Testis (tissue), 3 donors: Measurements from ENCODE around the gene PPP2R2C. TPM values are rescaled to one million over a fixed set of nuclear protein-coding genes. Genes with fewer than 3 reads are reported as not detected.

Source experiments
- DNase-seq: peaks from one replicate; pipeline ENCODE4 v3.0.0-alpha.2; 2019
- H3K27ac ChIP-seq, 2 donors: fragments of 200-600 bp; sonication (generic); one replicate each; pipeline ENCODE4 v1.5.1; 2019
- H3K27me3 ChIP-seq: fragments of 200-600 bp; sonication (generic); one replicate; pipeline ENCODE4 v1.5.1; 2019
- H3K36me3 ChIP-seq: fragments of 200-600 bp; sonication (generic); one replicate; pipeline ENCODE4 v1.5.1; 2017; ENCODE audit warnings: low read depth; ENCODE audit errors: missing control alignments
- H3K4me1 ChIP-seq: fragments of 200-600 bp; sonication (generic); one replicate; pipeline ENCODE4 v1.5.1; 2019
- H3K4me3 ChIP-seq, 2 donors: fragments of 200-600 bp; sonication (generic); one replicate each; pipeline ENCODE4 v1.5.1; 2017 to 2019
- H3K9me3 ChIP-seq: fragments of 200-600 bp; sonication (generic); one replicate; pipeline ENCODE4 v1.5.1; 2017
- CTCF ChIP-seq, 3 experiments: fragments of 450-650 bp in 2 of 3; fragments of 200-600 bp in 1 of 3; sonication (generic) in 1 of 3; IDR thresholded peaks; one replicate each; pipeline ENCODE4 v1.5.1; 2016 to 2019; ENCODE audit warnings: antibody characterized with exemption in 3 of 3, mild to moderate bottlenecking in 2 of 3, moderate library complexity in 1 of 3
- POLR2A ChIP-seq: fragments of 450-650 bp; IDR thresholded peaks from one replicate; pipeline ENCODE4 v1.6.1; 2017; ENCODE audit warnings: antibody characterized with exemption, mild to moderate bottlenecking, moderate library complexity
- WGBS, 2 donors: methylation state at CpG; one replicate each; pipeline ENCODE4 v1.1.5; 2018; 5-methylcytosine and 5-hydroxymethylcytosine counted together
- intact Hi-C: fragments of 100-400 bp; cut with DNase I; formaldehyde crosslinking; loops from one replicate; pipeline ENCODE4 v1.15.1; 2023; ENCODE audit warnings: low total_unique reads
- polyA plus RNA-seq: library from polyadenylated mRNA; stranded (reverse); fragments of 350-450 nt; fragmentation: Illumina TruSeq; extraction: RNeasy Lipid Tissue Mini Kit (QIAGEN cat#74804); gene quantifications from one replicate; pipeline ENCODE4 v1.2.3, GENCODE V29; 2014; ENCODE audit warnings: low read depth, low replicate concordance; ENCODE audit not compliant: insufficient read depth
- total RNA-seq, 2 donors: library from RNA; depleted of rRNA; stranded (reverse); fragments of >200 nt; gene quantifications; one replicate each; pipeline ENCODE4 v1.2.3, GENCODE V29; 2016

PPP2R2C gene
- total and polyA plus RNA-seq, 3 donors from 2014 or later = 7.9 to 20.4 (median 13.1) TPM

GRCh38 chr4:6425336-6425735 is 47.1 kb downstream of the PPP2R2C start:
- intact Hi-C loops = no loop called here
- 73 to 75% methylated on average over 5 of the region's 5 CpGs for WGBS, 2 donors
- no peak for TF ChIP-seq POLR2A
- TF ChIP-seq CTCF (IDR thresholded peaks at IDR 0.05) = no peak
- no peak for DNase-seq
- Histone ChIP-seq H3K27me3 (no peaks in the 10 kb centered on the region), H3K27ac (no peak overlapping the region), H3K9me3 (no peaks in the 10 kb centered on the region), H3K4me3 (no peak overlapping the region), H3K4me1 (peaks cover 2% of the 10 kb centered on the region), H3K36me3 (no peaks in the 10 kb centered on the region)

DNA sequence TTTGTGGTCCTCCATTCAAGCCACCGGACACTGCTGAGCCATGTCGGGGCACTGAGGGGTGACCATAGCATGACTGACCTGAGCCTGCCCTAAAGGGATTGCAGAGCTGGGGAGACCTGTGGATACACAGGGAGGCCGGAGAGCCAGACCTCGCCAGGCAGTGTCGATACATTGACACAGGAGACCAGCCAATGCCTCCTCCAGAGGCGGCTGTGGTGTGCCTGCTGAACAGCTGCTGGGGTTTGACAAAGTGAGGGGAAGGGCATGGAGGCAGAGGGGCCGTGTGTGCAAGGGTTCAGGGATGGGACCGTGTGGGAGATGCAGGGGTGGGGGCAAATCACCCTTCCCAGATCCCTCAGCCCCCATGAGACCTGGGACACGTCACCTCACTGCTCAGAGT is 48.0 kb downstream of the PPP2R2C start:
- no peak for DNase-seq
- Histone ChIP-seq H3K4me1 (peaks cover 7% of the 10 kb centered on the region), H3K9me3 (no peaks in the 10 kb centered on the region), H3K27ac (no peak overlapping the region), H3K4me3 (no peak overlapping the region), H3K36me3 (no peaks in the 10 kb centered on the region), H3K27me3 (no peaks in the 10 kb centered on the region)
- TF ChIP-seq CTCF (IDR thresholded peaks at IDR 0.05) (no peak), POLR2A (no peak)
- intact Hi-C loops = no loop called here
- WGBS, 2 donors = 78 to 88% methylated on average over 7 to 9 of the region's 9 CpGs

DNA sequence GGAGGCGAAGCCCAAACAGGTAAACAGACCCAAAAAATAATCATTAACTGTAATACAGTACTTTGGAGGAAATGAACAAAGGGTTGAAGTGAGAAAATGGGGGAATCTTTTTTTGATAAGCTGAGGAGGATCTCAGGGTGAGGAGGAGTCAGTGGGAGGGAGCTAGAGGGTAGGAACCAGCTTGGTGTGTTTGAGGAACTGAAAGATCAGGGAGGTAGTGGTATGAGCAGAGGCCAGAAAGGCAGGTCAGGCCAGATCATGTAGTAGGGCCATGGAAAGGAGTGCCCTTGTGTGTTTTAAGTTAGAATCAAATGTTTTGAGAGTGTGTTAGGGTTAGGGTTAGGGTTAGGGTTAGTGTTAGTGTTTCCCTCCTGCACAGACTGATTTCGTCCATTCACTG is 48.8 kb downstream of the PPP2R2C start:
- Histone ChIP-seq H3K27me3 (no peaks in the 10 kb centered on the region), H3K4me1 (peaks cover 7% of the 10 kb centered on the region), H3K27ac (no peak overlapping the region), H3K36me3 (no peaks in the 10 kb centered on the region), H3K9me3 (no peaks in the 10 kb centered on the region), H3K4me3 (no peak overlapping the region)
- DNase-seq = no peak
- WGBS, 2 donors = 45 to 81% methylated on average over 2 of the region's 2 CpGs
- no peak for TF ChIP-seq CTCF (IDR thresholded peaks at IDR 0.05)
- no peak for TF ChIP-seq POLR2A
- intact Hi-C loops = no loop called here

- no peak for DNase-seq
- intact Hi-C loops = no loop called here
- peaks cover 7% of the 10 kb centered on the region for H3K4me1 ChIP-seq
- WGBS, 2 donors = 93 to 97% methylated on average over 3 of the region's 3 CpGs
- H3K36me3 ChIP-seq = no peaks in the 10 kb centered on the region
- H3K27ac ChIP-seq = no peak overlapping the region
- no peak for TF ChIP-seq POLR2A
- no peak for TF ChIP-seq CTCF (IDR thresholded peaks at IDR 0.05)
- no peaks in the 10 kb centered on the region for H3K27me3 ChIP-seq
- no peaks in the 10 kb centered on the region for H3K9me3 ChIP-seq
- H3K4me3 ChIP-seq = no peak overlapping the region
These were observed 49.5 kb downstream of the PPP2R2C start for GRCh38 chr4:6422866-6423265.

DNA sequence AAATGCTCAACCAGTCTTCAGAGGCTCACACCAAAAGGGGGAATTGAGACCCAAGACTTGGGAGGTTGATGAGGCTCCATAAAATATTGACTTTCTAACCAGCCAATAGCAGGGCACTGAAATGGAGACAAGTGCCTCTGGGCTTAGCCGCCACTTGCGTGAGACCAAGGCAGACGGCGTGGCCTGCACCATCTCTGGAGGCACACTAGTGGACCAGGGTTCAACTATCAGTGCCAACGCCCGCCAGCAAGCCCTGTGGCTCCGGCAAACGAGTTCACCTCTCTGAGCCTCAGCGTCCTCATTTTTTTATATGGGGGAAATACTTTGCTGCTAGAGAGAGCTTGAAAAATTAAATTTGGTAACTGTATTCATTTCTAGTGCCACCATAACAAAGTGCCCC is 50.3 kb downstream of the PPP2R2C start:
- Histone ChIP-seq H3K27me3 (no peaks in the 10 kb centered on the region), H3K4me3 (no peak overlapping the region), H3K4me1 (peaks cover 7% of the 10 kb centered on the region), H3K9me3 (no peaks in the 10 kb centered on the region), H3K27ac (no peak overlapping the region), H3K36me3 (no peaks in the 10 kb centered on the region)
- 93 to 98% methylated on average over 9 of the region's 9 CpGs for WGBS, 2 donors
- TF ChIP-seq CTCF (IDR thresholded peaks at IDR 0.05) = no peak
- TF ChIP-seq POLR2A = no peak
- intact Hi-C loops = no loop called here
- DNase-seq = no peak
